Stimulated activated CD4-positive, alpha-beta T cell treated with anti-CD3 and anti-CD28 coated beads, Interleukin-15, amount 100 ng/mL, for 1 hour (primary cell): ENCODE data around the gene FHOD3.

Source experiments
- DNase-seq, 2 donors: peaks; one replicate each; pipeline ENCODE4 v3.0.0-alpha.2; 2020; ENCODE audit warnings: low read depth in 1 of 2, low spot score in 1 of 2

FHOD3 gene

DNA sequence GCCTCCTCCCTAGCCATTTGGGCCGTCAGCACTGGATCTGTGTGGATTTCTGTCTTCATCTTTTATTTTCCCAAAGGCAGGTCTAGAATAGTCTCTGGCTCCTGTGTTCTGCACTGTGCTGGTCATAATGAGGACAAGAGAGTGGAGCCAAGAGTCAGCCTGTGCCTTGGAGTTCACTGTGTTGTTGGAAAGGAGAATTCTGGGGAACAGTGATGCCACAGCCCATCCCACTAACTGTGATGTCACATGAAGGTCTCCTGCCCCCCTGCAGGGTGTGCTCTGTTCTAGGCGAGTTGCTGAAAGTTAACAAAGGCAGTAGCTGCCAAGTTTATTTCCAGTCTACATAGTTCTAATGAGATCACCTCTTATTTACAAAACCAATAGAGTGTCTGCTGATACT is 282.8 kb downstream of the FHOD3 start:
- no peak for DNase-seq

DNA sequence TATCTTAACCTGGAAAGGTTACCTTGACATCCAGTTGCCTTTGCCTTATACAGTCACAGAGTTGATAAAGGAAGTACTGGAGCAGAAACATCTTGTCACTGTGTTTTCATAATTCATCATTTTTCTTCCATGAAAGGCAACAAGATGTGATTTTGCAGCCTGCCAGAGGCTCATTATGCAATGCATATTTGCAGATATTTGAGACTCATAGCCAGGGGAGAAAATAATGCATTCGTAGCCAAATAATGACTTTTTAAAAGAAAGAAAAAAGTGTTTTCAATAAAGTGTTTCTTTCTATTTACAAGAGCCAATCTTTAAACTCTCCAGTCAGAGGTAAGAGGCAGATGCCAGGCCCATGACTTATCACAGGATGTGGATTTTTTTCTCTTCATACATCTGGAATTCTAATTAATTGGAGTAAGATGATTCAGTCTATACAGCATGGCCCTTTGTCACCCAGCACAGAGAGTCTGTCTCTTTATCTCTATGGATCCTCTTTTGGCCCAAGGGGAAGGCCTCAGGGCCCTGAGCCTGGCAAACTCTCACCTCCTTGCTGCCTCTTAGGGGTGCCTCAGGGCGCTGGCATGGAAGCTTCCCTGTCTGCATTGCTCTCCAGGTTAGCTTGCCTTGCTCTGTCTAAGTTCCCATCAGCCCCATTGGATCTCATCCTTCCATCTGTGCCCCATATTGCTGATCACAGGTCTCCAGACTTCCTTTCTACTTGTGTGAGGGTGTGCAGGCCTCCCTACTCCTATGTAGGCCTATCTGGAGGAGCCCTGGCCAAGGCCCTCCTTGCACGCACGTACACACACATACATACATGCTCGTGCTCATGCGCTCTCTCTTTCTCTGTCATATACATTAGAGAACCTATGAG is 283.6 kb downstream of the FHOD3 start:
- DNase-seq = no peak

DNA sequence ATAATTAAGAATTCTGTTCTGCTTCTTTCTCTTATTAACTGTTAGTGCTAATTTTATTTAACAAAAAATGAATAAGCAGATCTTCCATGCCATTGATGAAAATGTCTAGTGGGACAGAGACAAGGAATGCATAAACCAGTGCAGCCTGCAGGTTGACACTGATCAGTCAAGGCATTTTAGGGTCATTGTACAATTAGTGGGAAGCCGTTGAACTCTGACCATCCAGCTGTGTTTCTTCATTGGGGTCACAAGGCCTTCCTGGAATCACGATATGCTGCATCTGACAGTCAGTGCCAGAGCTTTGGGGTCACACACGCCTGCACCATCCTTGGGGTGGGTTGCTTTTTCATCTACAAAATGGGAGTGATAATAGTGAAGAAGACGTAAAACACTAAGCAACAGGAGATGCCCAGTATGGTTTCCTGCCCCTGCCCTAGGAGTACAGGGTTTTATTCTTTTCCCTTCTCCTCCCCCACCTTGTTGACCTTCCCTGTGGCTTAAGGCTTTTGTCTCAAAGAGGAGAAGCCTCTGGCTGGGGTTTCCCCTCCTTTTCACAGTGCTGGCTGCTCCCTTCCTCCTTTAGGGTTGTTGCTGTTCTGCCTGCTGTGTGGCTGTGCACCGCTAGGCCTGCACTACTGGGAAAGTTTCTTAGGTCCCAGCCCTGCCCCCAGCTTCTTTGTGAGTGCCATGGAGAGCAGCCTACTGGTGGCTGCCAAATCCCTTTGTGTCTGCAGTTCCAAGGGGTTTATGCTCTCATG is 285.7 kb downstream of the FHOD3 start:
- no peak for DNase-seq

DNA sequence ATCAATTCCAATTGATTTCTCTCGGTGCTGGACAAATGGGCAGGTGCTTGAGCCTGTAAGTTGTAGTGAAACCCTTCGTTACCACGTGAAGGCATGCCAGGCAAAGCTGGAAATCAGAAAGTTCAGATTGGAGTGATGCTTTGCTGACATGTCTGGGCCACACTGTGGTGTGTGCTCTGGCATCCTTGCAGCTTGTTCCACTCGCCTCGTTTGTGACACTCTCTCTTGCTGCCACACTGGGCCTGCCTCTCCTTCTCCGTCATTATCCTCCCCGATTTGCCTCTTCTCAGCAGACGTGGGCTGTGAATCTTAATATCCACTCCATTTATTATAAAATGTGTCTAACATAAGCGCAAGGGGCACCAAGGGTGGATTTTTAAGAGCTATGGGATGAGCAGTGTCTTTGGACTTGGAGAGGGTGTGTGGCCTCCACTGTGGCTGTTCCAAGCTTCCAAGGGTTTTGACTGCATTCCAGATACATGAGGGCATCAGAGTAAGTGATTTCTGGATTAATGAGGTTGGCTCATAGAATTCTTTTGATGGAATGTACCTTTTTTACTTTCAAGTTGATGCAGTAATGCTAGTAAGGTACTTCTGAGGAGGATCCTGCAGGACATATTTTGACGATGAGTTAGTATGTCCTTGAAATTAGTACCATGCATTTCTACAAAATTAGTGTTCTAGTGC is 292.5 kb downstream of the FHOD3 start:
- DNase-seq = no peak

DNA sequence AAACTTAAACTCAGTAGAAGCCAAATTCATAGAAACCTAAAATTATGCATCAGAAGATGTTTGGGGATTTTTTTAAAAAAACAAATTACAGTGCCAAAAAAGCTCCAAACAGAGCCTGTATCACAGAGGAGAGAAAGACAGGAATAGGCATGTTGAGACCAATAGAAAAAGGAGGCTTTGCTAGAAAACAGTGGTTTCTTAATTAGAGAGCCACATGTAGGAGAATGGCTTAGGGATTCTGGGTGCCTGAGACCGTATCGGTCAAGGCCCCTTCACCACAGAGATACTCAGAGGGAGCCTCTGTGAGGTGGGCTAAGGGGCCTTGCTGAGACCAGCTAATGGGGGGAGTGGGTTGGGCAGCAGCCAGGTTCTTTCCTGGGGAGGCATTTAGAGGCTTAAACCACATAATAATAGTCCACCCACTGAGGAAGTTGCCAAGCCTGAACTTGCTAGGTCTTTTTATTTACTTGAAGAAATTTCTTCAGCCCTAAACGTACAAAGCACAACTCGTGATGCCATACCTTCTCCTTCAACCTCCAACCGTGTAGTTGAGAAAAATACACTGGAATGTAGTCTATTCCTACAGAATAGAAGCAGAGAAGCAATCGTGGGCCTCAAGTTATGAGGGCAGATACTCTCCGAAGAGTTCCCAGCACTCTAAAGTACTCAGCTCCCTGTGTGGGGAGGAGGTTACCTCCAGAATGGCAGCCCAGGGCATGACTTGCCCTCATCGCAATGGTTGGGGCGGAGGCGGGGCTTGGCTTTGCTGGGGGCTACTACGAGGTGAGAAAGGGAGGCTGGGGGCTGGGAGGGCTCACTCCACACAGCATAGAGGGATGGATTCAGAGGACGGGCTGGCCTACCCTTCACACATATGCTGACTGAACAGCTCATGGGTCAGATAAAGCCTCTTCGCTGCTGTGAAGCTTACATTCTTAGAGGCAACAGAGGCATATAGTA is 293.4 kb downstream of the FHOD3 start:
- no peak for DNase-seq

DNA sequence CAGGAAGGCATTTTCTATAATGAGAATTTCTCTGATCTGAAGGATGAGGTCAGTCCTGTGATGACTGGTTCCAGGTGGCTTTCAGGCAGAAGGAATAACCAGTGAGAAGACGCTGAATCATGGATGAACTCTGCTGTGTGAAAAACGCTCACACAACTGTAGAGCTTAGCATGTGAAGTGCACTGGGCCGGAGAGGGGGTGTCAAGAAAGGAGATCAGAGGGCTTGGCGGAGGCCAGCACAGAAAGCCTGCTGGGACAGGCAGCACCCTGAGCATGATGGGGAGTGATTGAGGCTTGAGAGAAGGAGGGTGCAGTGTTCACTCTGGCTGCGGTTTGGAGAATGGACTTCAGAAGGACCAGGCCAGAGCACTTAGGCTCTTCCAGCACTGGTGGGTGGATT is 294.8 kb downstream of the FHOD3 start:
- DNase-seq = no peak

DNA sequence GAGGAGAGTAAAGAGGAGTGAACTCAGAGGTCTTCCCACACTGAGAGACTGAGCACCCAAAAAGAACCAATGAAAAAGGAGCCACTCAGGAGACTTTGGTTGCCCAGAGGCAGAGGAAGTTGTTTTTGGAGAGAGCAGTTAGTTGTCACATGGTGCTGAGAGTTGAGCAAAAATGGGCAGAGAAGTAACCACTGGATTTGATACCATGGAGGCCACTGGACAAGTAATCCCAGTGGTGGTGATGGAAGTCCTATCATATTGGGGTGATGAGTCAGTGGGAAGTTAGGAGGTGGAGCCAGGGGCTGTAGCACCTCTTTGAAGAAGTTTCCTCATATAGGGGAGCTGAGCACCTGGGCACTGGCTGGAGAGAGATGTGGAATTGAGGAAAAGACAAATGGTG is 295.5 kb downstream of the FHOD3 start:
- DNase-seq = no peak

DNA sequence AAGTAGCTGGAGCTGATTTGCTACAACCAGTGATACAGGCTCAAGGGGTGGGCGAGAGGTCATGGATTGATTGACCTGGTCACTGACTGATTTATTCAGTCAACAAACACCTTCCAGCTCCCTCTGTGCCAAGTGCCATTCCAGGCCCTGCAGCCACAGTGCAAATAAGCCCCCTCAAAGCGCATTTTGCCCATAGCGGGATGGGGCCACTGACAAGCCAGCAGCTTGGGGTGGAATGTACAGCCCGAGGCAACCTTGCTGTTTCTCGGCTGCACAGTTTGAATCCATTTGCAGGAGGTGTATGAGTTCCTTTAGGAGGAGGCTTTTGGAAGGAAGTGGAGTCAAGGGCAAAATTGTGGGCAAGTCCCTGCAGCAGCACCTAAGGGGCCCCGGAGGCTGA is 296.1 kb downstream of the FHOD3 start:
- DNase-seq = no peak

DNA sequence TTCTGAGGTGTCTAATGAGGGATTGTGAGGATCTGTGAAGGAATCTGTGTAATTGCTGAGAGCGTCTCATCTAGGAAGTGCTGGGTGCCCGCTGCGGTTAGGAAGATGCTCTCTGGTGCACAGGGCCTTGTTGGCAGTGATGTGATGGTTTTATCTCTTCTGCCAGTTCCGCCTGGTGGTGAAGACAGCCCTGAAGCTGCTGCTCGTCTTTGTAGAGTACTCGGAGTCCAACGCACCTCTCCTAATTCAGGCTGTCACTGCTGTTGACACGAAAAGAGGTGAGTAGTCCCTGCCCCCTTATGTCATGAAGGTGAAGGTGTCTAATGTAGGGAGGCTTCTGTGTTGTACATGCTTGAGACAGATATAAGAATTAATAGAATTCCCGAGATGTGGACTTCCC is 297.1 kb downstream of the FHOD3 start:
- no peak for DNase-seq

DNA sequence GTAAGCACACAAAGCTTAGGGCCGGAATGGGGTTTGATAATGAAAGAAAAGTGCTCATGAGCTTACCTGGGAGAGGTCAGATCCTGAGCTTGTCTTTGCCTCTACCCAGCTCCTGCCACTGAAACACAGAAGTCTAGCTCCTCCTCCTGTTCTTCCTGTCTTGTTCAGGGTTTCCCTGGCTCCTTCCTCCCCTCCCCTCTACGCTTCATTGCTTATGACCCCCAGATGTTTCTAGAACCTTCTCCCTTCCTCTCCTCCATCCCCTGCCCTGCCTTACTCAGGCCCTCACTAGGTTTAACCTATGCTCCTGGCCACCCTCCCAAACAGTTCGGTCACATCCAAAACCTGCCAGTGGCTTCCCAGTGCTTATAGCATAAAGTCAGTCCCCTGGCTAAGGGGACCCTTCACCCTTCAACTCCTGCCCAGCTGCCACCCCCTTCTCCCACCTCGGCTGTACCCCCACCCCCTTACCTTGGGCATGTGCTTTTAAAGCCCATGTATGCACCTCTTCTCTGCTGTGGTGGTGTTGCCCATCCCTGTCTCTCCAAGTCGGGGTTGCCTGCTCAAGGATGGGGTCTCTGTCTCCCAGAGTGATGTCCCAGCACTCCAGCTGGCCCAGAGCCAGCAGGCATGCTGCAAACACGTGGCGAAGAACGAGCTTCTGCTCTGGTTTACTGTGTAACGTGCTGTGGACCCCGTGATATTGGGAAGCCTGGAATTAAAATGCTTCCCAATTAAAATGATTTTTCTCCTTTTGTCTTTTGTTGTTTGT is 297.7 kb downstream of the FHOD3 start:
- DNase-seq = no peak

DNA sequence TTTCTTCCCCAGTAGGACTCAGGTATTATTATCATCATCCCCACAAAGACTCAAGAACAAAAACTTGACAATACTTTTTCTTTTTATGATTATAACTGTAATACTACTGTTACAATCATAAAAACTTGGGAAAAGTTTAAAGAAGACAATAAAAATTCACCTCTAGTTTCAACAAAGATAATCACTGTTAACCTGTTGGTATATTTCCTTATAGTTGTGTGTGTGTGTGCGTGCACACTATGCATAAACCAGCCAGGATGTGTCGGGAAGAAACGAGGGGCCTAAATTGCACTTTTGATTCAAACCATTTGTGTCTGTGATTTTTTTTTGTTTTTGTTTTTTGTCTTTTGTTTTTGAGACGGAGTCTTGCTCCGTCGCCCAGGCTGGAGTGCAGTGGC is 298.3 kb downstream of the FHOD3 start:
- no peak for DNase-seq

DNA sequence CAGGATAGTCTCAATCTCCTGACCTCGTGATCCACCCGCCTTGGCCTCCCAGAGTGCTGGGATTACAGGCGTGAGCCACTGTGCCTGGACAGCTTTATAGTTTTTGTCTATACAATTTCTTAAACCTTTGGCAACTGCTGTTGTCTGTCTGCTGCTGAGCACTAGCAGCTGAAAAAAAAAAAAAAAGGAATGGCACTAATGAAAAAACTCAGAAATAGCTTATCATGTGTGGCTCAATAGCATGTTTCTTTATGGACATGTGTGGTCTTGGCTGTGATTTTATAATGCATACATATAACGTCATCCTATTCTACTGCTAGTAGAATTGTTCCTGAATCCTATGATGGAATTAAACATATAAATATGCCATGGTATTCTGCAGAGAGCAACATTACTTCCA is 300.1 kb downstream of the FHOD3 start:
- DNase-seq = no peak

DNA sequence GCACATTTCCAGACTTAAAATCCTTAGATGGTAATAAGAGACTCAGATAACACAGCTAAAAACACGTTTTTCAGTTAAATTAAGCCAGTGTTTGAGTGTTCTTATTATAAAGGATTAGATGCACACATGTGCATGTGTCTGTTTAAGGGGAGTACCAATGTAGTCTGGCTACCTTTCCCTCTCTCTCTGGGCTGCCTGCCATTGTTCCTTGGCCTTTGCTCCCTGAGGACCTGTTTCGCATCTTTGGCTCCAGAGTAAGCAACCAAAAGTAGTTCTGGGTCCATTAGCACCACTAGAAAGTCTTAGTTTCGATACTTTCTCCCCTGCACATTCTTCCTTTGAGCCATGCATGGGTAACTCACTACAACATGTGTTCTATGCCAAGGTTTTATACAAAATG is 303.0 kb downstream of the FHOD3 start:
- DNase-seq = no peak

DNA sequence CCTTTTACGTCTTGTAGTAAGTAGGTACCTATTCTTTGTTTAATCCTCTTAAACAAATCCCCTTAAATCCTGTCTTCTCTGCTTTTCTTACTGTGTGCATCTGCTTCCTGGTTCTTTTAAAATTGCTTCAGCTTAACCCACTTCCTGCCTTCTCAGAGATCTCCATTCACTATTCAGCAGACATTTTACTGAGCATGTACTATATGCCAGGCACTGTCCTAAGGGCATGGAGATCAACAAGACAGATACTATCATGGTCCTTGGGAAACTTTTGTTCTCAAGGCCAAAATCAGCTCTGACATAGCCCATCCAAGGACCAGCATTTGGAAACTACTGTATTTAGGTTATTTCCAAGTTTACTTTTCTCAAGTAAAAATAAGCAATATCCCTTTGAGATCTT is 303.8 kb downstream of the FHOD3 start:
- DNase-seq = no peak

DNA sequence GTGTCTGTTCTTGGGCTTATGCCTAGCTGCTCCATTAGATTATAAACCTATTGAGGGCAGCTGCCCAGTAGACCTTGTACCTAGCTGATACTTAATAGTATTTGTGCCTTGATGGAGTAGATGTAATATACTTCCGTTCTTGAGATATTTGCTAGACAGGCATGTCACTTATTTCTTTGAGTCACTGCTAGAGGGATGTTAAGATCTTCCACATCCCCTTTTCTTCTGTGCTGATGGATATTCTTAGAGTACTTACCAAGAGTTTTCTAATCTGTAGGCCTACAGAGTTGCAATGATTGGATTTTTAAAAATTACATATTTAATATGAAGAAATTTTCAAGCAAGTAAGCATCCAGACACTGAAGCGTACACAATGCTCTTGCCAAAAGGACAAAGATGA is 304.6 kb downstream of the FHOD3 start:
- no peak for DNase-seq

DNA sequence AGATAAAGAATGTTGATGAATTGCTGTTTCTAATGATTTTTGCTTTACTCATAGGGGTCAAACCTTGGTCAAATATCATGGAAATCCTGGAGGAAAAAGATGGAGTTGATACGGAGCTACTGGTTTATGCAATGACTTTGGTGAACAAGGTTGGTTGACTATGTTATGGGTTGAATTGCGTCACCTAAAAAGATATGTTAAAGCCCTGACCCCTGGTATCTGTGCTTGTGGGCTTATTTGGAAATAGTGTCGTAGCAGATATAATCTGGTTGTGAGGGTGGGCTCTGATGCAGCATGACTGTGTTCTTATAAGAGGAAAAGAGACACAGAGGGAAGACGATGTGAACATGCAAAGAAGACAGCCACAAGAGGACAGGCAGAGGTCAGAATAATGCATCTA is 305.1 kb downstream of the FHOD3 start:
- DNase-seq = no peak

DNA sequence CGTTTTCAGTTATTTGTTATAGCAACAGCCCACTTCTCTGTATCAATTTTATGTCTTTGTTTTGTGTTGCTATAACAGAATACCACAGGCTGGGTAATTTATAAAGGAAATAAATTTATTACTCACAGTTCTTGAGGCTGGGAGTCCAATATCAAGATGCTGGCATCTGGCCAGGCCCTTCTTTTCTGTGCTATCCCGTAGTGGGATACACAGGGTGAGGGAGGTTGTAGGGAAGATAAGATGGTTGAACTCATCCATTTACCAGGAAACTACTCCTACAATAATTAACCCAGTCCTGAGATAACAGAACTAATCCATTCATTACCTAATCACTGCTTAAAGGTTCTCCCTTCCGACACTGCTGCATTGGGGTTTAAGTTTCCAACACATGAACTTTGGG is 310.6 kb downstream of the FHOD3 start:
- DNase-seq = no peak

DNA sequence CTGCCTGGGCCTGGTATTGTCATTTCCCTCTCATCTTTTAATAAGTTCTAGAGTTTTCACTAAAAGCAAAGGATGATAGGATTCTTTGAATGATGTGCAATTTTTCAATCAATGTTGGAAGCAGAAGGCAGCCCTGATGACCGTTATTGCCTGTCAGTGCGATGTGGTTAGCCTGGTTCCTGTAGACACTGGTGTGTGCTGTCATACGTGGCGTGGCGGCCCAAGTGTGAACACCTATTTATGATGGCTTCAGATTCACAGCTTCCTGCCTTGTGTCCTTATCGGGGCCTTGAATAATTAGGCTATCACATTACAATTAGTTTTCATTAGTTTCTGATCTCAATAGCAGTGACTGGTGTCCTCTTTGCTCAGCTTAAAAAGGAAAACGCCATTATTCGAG is 312.7 kb downstream of the FHOD3 start:
- no peak for DNase-seq

DNA sequence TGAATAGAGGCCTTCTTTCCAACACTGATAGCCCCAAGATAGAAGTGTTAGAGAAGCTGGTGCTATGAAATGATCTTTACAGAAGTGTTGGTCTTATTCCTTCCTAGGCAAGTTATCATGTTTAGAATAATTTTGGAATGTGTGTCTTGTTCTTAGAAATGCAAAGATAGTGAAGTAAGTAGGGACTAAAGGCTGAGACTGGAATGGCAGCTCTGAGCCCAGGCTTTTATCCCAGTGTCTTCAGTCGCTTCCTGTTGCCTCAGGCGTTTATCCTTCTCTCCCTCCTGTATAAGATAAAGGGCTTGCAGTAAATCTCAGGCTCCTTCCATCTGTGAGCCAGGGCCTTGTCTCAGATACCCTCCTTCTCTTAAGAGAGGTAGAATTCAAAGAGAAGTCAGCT is 313.1 kb downstream of the FHOD3 start:
- DNase-seq = no peak

DNA sequence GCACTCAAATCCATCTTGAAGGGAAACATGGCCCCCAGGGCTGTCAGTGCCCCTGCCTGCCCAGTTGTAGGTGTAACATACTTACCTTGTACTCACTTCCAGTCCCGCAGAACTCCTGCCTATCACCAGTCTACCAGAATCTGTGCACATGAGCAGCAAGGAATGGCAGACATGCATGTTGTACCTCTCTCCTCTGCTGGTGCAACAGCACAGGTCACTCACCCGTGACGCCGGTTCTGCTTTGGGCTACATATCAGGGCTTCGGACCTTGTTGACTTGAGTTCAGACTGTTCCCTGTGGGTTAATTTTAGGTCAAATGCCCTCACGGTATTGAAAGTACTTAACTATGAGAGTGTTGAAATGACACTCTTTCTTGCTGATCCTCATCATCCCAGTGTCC is 315.6 kb downstream of the FHOD3 start:
- DNase-seq = no peak
